ENCODE data around the gene EDNRB.

DNA sequence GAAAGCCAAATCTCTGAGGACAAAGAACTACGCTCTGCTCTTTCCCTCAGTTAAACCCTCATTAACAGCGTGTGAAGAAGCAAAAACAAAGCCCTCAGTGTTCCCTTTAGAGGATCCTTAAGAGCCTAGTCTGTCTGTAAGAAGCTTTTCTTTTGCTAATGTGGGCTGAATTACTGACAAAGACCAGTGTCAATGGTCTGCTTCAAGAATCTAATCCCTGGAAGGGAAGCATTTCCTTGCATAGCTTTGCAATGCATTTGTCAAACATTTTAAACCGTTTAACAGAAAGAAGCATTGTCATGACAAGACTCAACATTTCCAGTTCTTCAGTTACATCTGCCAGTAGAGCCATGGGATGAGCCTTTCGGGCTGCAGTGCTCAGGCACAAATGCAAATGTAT lies 64.9 kb downstream of the EDNRB start:
- TF ChIP-seq CREB1 (CRISPR knock-in tag; IDR thresholded peaks at IDR 0.05) (no peak), ELF4 (CRISPR knock-in tag; IDR thresholded peaks at IDR 0.05; ENCODE audit: low read depth) (no peak), NFATC4 (CRISPR knock-in tag; IDR thresholded peaks at IDR 0.05) (no peak), CBFB (CRISPR knock-in tag; IDR thresholded peaks at IDR 0.05; ENCODE audit: low read depth) (no peak), TCF7 (CRISPR knock-in tag; IDR thresholded peaks at IDR 0.05; ENCODE audit: low read depth) (no peak), NR1H2 (CRISPR knock-in tag; IDR thresholded peaks at IDR 0.05) (no peak), NFYB (CRISPR knock-in tag; conservative IDR thresholded peaks at IDR 0.05; ENCODE audit: low read depth) (no peak), USF2 (CRISPR knock-in tag; IDR thresholded peaks at IDR 0.05) (no peak), NR3C1 (CRISPR knock-in tag; conservative IDR thresholded peaks at IDR 0.05; ENCODE audit: low read depth) (no peak)
- TF ChIP-seq, protein P1, sequence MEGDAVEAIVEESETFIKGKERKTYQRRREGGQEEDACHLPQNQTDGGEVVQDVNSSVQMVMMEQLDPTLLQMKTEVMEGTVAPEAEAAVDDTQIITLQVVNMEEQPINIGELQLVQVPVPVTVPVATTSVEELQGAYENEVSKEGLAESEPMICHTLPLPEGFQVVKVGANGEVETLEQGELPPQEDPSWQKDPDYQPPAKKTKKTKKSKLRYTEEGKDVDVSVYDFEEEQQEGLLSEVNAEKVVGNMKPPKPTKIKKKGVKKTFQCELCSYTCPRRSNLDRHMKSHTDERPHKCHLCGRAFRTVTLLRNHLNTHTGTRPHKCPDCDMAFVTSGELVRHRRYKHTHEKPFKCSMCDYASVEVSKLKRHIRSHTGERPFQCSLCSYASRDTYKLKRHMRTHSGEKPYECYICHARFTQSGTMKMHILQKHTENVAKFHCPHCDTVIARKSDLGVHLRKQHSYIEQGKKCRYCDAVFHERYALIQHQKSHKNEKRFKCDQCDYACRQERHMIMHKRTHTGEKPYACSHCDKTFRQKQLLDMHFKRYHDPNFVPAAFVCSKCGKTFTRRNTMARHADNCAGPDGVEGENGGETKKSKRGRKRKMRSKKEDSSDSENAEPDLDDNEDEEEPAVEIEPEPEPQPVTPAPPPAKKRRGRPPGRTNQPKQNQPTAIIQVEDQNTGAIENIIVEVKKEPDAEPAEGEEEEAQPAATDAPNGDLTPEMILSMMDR (IDR thresholded peaks at IDR 0.05), result no peak
- TF ChIP-seq, protein P2, sequence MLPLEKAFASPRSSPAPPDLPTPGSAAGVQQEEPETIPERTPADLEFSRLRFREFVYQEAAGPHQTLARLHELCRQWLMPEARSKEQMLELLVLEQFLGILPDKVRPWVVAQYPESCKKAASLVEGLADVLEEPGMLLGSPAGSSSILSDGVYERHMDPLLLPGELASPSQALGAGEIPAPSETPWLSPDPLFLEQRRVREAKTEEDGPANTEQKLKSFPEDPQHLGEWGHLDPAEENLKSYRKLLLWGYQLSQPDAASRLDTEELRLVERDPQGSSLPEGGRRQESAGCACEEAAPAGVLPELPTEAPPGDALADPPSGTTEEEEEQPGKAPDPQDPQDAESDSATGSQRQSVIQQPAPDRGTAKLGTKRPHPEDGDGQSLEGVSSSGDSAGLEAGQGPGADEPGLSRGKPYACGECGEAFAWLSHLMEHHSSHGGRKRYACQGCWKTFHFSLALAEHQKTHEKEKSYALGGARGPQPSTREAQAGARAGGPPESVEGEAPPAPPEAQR (CRISPR knock-in tag; IDR thresholded peaks at IDR 0.05), result no peak

Measured in WTC11 (cell line).